ENCODE results near the gene HTT. TPM values are rescaled to one million over a fixed set of nuclear protein-coding genes. Genes with fewer than 3 reads are reported as not detected.

HTT gene
- total and polyA plus RNA-seq, 9 of the 15 experiments (the other 6 are each of a cell fraction or from before 2014, with no cell fraction given), result 0.66 to 31.6 (median 14.7) TPM

DNA sequence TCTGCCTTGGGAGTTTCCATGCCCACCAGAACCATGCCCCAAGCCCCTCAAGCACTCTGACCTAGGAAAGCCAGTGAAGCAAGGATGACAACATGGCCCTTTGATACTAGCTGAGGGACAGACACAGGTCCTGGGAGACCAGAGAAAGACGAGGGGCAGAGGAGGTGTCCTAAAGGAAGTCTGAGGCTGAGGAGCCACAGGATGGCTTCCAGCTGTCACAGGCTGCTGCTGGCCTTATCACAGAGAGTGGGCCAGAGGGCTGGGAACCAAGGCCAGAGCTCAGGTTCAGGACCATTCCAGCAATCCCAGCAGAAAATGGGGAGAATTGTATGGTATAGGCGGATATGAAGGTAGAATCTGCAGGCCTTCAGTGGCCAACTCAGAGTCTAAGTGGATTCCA, 142.8 kb downstream of the HTT start (continued):
- TF ChIP-seq PCBP1 (IDR thresholded peaks at IDR 0.05; ENCODE audit: low read depth, low read length, poor library complexity, severe bottlenecking) (no peak), ZNF239 (CRISPR knock-in tag; IDR thresholded peaks at IDR 0.05) (no peak), KHSRP (IDR thresholded peaks at IDR 0.05) (no peak)
- TF ChIP-seq, protein P1, sequence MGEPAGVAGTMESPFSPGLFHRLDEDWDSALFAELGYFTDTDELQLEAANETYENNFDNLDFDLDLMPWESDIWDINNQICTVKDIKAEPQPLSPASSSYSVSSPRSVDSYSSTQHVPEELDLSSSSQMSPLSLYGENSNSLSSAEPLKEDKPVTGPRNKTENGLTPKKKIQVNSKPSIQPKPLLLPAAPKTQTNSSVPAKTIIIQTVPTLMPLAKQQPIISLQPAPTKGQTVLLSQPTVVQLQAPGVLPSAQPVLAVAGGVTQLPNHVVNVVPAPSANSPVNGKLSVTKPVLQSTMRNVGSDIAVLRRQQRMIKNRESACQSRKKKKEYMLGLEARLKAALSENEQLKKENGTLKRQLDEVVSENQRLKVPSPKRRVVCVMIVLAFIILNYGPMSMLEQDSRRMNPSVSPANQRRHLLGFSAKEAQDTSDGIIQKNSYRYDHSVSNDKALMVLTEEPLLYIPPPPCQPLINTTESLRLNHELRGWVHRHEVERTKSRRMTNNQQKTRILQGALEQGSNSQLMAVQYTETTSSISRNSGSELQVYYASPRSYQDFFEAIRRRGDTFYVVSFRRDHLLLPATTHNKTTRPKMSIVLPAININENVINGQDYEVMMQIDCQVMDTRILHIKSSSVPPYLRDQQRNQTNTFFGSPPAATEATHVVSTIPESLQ (CRISPR knock-in tag; IDR thresholded peaks at IDR 0.05), result no peak
- TF ChIP-seq, protein P2, sequence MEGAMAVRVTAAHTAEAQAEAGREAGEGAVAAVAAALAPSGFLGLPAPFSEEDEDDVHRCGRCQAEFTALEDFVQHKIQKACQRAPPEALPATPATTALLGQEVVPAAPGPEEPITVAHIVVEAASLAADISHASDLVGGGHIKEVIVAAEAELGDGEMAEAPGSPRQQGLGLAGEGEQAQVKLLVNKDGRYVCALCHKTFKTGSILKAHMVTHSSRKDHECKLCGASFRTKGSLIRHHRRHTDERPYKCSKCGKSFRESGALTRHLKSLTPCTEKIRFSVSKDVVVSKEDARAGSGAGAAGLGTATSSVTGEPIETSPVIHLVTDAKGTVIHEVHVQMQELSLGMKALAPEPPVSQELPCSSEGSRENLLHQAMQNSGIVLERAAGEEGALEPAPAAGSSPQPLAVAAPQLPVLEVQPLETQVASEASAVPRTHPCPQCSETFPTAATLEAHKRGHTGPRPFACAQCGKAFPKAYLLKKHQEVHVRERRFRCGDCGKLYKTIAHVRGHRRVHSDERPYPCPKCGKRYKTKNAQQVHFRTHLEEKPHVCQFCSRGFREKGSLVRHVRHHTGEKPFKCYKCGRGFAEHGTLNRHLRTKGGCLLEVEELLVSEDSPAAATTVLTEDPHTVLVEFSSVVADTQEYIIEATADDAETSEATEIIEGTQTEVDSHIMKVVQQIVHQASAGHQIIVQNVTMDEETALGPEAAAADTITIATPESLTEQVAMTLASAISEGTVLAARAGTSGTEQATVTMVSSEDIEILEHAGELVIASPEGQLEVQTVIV (CRISPR knock-in tag; IDR thresholded peaks at IDR 0.05; ENCODE audit: borderline replicate concordance), result no peak

- CTCF ChIA-PET (ENCODE audit: low intra/inter-chr PET ratio), result no interaction called here
- H3K9me1 ChIP-seq (ENCODE audit: control insufficient read depth, insufficient read depth, low read length), result no peaks in the 10 kb centered on the region
- no peaks in the 10 kb centered on the region for H3K4me1 ChIP-seq (replicated peaks in 1 of 2; ENCODE audit: control insufficient read depth in 2 of 2, insufficient read depth in 2 of 2, low read length in 2 of 2)
- H3K9ac ChIP-seq (ENCODE audit: insufficient read depth in 1 of 2, low read depth in 2 of 2, low read length in 2 of 2), result peak overlapping the region in 1 of 2 experiments; percentile 60; a peak in 2 of 4 replicates
- no peak overlapping the region for H3K4me2 ChIP-seq (ENCODE audit: insufficient read depth, low read length)
- FAIRE-seq (no peak), ATAC-seq (no peak), DNase-seq (ENCODE audit: extremely low read depth in 1 of 4, low spot score in 3 of 4) (no peak)
- no peaks in the 10 kb centered on the region for H4K20me1 ChIP-seq (replicated peaks; ENCODE audit: control insufficient read depth, insufficient read depth, low read length)
- H3K27me3 ChIP-seq (ENCODE audit: control insufficient read depth in 2 of 2, insufficient read depth in 2 of 2, low read length in 2 of 2), result no peaks in the 10 kb centered on the region
- no peaks in the 10 kb centered on the region for H3K79me2 ChIP-seq (ENCODE audit: control insufficient read depth, insufficient read depth, low read length)
- no peak overlapping the region for H3K4me3 ChIP-seq
- H3K9me3 ChIP-seq (replicated peaks; ENCODE audit: control insufficient read depth, insufficient read depth, low read depth, low read length), result no peaks in the 10 kb centered on the region
- intact Hi-C loops (cut with micrococcal nuclease) (no loop called here), in situ Hi-C loops (cut with MboI) (no loop called here)
- H2AFZ ChIP-seq (ENCODE audit: low read depth, low read length), result no peak overlapping the region
- no peak overlapping the region for H3K27ac ChIP-seq (ENCODE audit: extremely low read depth, low read depth, low read length)
- no TSS peak for BruUV-seq (replicated peaks)
- POLR2A ChIA-PET, result no interaction called here
- peaks cover 54% of the 10 kb centered on the region; the same call in 2 of the 3 replicates for H3K36me3 ChIP-seq (ENCODE audit: control insufficient read depth, insufficient read depth, low read length)
- 91% methylated on average over 16 of the region's 16 CpGs for WGBS (ENCODE audit: insufficient coverage, low coverage, missing lambda C conversion rate)
- TF ChIP-seq NONO (IDR thresholded peaks at IDR 0.05; ENCODE audit: low read depth in 2 of 2, low read length in 1 of 2) (no peak), ARID2 (IDR thresholded peaks at IDR 0.05) (no peak)
Observed at GRCh38 chr4:3217771-3218170, 143.3 kb downstream of the HTT start.
